ENCODE results near the gene MRPL18. TPM values are rescaled to one million over a fixed set of nuclear protein-coding genes. Genes with fewer than 3 reads are reported as not detected.

MRPL18 gene
- total RNA-seq, 3 donors from 2014 or later: 52.8 to 72.9 (median 68.2) TPM

- Histone ChIP-seq H3K27ac (no peak overlapping the region), H3K4me1 (no peaks in the 10 kb centered on the region), H3K9me3 (no peaks in the 10 kb centered on the region), H3K27me3 (no peaks in the 10 kb centered on the region), H3K4me3 (no peak overlapping the region), H3K36me3 (no peaks in the 10 kb centered on the region)
- intact Hi-C loops (cut with DNase I; ENCODE audit: low total_unique reads): no loop called here
- TF ChIP-seq POLR2A (IDR thresholded peaks at IDR 0.05): no peak
- no peak for TF ChIP-seq POLR2AphosphoS5 (IDR thresholded peaks at IDR 0.05)
- TF ChIP-seq, protein P1, sequence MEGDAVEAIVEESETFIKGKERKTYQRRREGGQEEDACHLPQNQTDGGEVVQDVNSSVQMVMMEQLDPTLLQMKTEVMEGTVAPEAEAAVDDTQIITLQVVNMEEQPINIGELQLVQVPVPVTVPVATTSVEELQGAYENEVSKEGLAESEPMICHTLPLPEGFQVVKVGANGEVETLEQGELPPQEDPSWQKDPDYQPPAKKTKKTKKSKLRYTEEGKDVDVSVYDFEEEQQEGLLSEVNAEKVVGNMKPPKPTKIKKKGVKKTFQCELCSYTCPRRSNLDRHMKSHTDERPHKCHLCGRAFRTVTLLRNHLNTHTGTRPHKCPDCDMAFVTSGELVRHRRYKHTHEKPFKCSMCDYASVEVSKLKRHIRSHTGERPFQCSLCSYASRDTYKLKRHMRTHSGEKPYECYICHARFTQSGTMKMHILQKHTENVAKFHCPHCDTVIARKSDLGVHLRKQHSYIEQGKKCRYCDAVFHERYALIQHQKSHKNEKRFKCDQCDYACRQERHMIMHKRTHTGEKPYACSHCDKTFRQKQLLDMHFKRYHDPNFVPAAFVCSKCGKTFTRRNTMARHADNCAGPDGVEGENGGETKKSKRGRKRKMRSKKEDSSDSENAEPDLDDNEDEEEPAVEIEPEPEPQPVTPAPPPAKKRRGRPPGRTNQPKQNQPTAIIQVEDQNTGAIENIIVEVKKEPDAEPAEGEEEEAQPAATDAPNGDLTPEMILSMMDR (IDR thresholded peaks at IDR 0.05): no peak
- DNase-seq (ENCODE audit: low spot score in 2 of 2): no peak
These were observed 11.7 kb downstream of the MRPL18 start for GRCh38 chr6:159801935-159802334.

GRCh38 chr6:159804504-159804903 is 14.2 kb downstream of the MRPL18 start:
- intact Hi-C loops (cut with DNase I; ENCODE audit: low total_unique reads): no loop called here
- Histone ChIP-seq H3K27ac (no peak overlapping the region), H3K27me3 (no peaks in the 10 kb centered on the region), H3K4me3 (no peak overlapping the region), H3K36me3 (no peaks in the 10 kb centered on the region), H3K9me3 (no peaks in the 10 kb centered on the region), H3K4me1 (no peaks in the 10 kb centered on the region)
- no peak for DNase-seq (ENCODE audit: low spot score in 2 of 2)
- TF ChIP-seq POLR2AphosphoS5 (IDR thresholded peaks at IDR 0.05) (no peak), POLR2A (IDR thresholded peaks at IDR 0.05) (no peak)
- TF ChIP-seq, protein P1 (IDR thresholded peaks at IDR 0.05): no peak

DNA sequence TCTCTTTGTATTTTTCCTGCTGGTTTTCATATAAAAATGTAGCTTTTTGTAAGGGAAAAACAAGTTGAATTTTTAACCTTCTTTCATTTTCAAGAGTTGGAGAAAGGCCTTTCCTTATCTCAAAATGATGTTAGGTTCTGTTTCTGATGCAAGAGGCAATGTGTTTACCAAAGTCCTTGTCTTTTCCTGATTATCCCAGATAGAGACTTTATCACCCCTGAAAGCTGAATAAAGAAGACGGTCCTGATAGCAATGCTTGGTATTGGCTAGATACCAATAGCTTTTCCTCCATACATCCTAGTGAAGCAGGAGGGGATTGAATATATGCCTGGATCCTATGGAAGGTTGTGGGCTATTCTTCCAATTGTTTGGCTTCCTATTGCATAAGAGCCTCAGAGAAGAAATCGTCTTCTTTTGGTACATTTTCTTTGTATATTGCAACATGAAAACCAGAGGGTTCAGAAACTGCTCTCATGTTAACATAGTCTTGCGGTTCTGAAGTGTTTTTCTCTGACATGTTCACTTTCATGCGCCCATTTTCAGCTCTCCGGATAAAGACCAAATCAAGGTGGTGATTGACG is 15.3 kb downstream of the MRPL18 start:
- no peak for DNase-seq (ENCODE audit: low spot score in 2 of 2)
- H3K36me3 ChIP-seq: no peaks in the 10 kb centered on the region
- H3K4me1 ChIP-seq: no peaks in the 10 kb centered on the region
- no peak for TF ChIP-seq POLR2A (IDR thresholded peaks at IDR 0.05)
- TF ChIP-seq, protein P1 (IDR thresholded peaks at IDR 0.05): no peak
- TF ChIP-seq POLR2AphosphoS5 (IDR thresholded peaks at IDR 0.05): no peak
- no peaks in the 10 kb centered on the region for H3K27me3 ChIP-seq
- H3K9me3 ChIP-seq: no peaks in the 10 kb centered on the region
- no peak overlapping the region for H3K4me3 ChIP-seq
- intact Hi-C loops (cut with DNase I; ENCODE audit: low total_unique reads): no loop called here
- no peak overlapping the region for H3K27ac ChIP-seq

DNA sequence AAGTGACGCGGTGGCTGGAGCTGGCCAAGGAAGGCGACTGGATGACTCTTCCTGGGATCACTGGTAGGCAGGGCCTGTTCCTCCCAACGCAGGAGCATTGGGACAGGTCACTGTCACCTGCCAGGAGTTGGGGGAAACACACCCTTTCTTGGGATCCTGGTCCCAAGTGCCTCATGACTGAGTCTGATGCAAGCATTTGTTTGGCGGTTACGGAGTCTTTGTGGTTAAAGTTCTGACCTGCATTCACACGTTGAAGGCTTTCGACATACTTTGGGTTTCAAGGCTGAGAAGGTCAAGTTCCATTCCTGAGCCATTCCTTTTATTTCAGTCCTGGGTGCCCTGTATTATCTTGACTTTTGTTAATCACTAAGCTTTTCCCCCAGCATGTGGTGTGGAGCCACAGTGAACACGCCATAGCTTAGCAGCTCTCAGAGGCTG is 15.8 kb downstream of the MRPL18 start:
- Histone ChIP-seq H3K9me3 (no peaks in the 10 kb centered on the region), H3K36me3 (no peaks in the 10 kb centered on the region), H3K27me3 (no peaks in the 10 kb centered on the region), H3K4me3 (no peak overlapping the region), H3K4me1 (no peaks in the 10 kb centered on the region), H3K27ac (no peak overlapping the region)
- TF ChIP-seq POLR2A (IDR thresholded peaks at IDR 0.05) (no peak), POLR2AphosphoS5 (IDR thresholded peaks at IDR 0.05) (no peak)
- TF ChIP-seq, protein P1 (IDR thresholded peaks at IDR 0.05): no peak
- no peak for DNase-seq (ENCODE audit: low spot score in 2 of 2)
- intact Hi-C loops (cut with DNase I; ENCODE audit: low total_unique reads): no loop called here

DNA sequence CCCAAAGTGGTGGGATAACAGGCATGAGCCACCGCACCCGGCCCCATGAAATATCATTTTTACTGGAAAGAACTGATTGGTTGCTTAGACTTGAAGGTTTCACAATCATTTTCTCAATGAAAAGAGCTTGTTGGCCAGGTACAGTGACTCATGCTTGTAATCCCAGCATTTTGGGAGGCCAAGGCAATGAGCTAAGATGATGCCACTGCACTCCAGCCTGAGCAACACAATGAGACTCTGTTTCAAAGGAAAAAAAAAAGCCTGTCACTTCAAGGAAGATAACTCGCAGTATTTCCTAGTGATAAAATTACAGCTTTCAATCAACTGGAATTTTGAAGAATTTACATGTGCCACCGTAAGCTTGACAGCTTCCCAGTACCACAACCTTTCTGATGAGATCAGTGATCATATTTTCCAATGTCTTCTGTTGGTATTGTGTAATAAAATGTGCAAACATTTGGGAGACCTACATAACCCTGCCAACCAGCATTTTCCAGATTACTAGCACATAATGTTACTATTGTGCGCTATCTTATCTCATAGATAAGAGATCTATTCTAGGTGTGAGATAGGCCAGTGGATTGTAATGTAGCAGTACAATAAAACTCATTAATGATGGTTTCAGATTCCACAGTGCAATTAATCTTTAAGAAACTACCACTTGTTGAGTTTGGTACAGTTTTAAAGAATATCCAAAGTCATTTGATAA is 17.0 kb downstream of the MRPL18 start:
- Histone ChIP-seq H3K36me3 (no peaks in the 10 kb centered on the region), H3K27ac (no peak overlapping the region), H3K4me1 (no peaks in the 10 kb centered on the region), H3K9me3 (no peaks in the 10 kb centered on the region), H3K27me3 (no peaks in the 10 kb centered on the region), H3K4me3 (no peak overlapping the region)
- TF ChIP-seq POLR2AphosphoS5 (IDR thresholded peaks at IDR 0.05) (no peak), POLR2A (IDR thresholded peaks at IDR 0.05) (no peak)
- TF ChIP-seq, protein P1 (IDR thresholded peaks at IDR 0.05): no peak
- DNase-seq (ENCODE audit: low spot score in 2 of 2): no peak
- intact Hi-C loops (cut with DNase I; ENCODE audit: low total_unique reads): no loop called here

Data from breast epithelium (tissue), 4 donors.